Heart left ventricle (tissue), 16 donors: Measurements from ENCODE around the gene FAM149B1. TPM values are rescaled to one million over a fixed set of nuclear protein-coding genes. Genes with fewer than 3 reads are reported as not detected.

Experiments
- ATAC-seq, 4 donors: fragments of 200-7000 bp; cut with Tn5 transposase; one replicate each; pipeline ENCODE4 v1.9.1; 2020 to 2022; ENCODE audit warnings: moderate library complexity in 4 of 4, mild to moderate bottlenecking in 3 of 4, moderate number of reproducible peaks in 1 of 4
- DNase-seq, 5 donors: peaks; one replicate each; pipeline ENCODE4 v3.0.0-alpha.2; 2020
- H3K27ac ChIP-seq, 12 donors: fragments of 200-600 bp; sonication (generic) in 4 of 12; one replicate each; pipeline versions ENCODE4 v1.5.0 to v1.8.0; 2016 to 2022; ENCODE audit warnings: mild to moderate bottlenecking in 2 of 12
- H3K27me3 ChIP-seq, 9 donors: fragments of 200-600 bp; sonication (generic) in 2 of 9; one replicate each; pipeline versions ENCODE4 v1.5.1 to v1.8.0; 2016 to 2022; ENCODE audit warnings: mild to moderate bottlenecking in 3 of 9
- H3K36me3 ChIP-seq, 9 donors: fragments of 200-600 bp; sonication (generic) in 2 of 9; one replicate each; pipeline versions ENCODE4 v1.5.0 to v1.8.0; 2018 to 2022; ENCODE audit warnings: mild to moderate bottlenecking in 2 of 9
- H3K4me1 ChIP-seq, 12 donors: fragments of 200-600 bp; sonication (generic) in 4 of 12; one replicate each; pipeline versions ENCODE4 v1.5.0 to v1.8.0; 2016 to 2022; ENCODE audit warnings: mild to moderate bottlenecking in 3 of 12
- H3K4me3 ChIP-seq, 12 donors: fragments of 200-600 bp; sonication (generic) in 4 of 12; one replicate each; pipeline versions ENCODE4 v1.5.0 to v1.8.0; 2017 to 2022; ENCODE audit warnings: mild to moderate bottlenecking in 9 of 12, moderate library complexity in 4 of 12
- H3K9me3 ChIP-seq, 12 donors: fragments of 200-600 bp; sonication (generic) in 4 of 12; one replicate each; pipeline versions ENCODE4 v1.5.0 to v1.8.0; 2016 to 2022; ENCODE audit warnings: mild to moderate bottlenecking in 1 of 12
- CTCF ChIP-seq, 12 donors: fragments of 200-600 bp; sonication (generic) in 4 of 12; IDR thresholded peaks; one replicate each; pipeline versions ENCODE4 v1.5.0 to v1.8.0; 2018 to 2022; ENCODE audit warnings: antibody characterized with exemption in 12 of 12, mild to moderate bottlenecking in 5 of 12
- POLR2A ChIP-seq, 2 donors: fragments of 450-650 bp; IDR thresholded peaks; one replicate each; pipeline ENCODE4 v1.6.1; 2017; ENCODE audit warnings: antibody characterized with exemption in 2 of 2, mild to moderate bottlenecking in 2 of 2, moderate library complexity in 2 of 2
- WGBS, 4 donors: extraction: QIAGEN DNeasy Blood & Tissue Kit in 2 of 4; methylation state at CpG; one replicate each; pipeline versions ENCODE4 v1.1.5 to v1.1.7; 2013 to 2018; 5-methylcytosine and 5-hydroxymethylcytosine counted together
- intact Hi-C, 10 donors: fragments of 100-400 bp; cut with DNase I; formaldehyde crosslinking; loops; one replicate each; pipeline versions ENCODE4 v1.11.1 to v1.14.2; 2022
- polyA plus RNA-seq, 2 donors: library from polyadenylated mRNA; stranded (reverse); fragments of 200-250 nt; gene quantifications; one replicate each; pipeline ENCODE4 v1.2.3, GENCODE V29; 2013
- total RNA-seq, 9 donors: library from RNA; depleted of rRNA in 2 of 9; stranded (reverse); fragments of >200 nt in 2 of 9; fragmentation: NEBNext Ultra II Directional in 3 of 9; extraction: Animal tissue kit (Norgen Biotek cat#: 25700) in 3 of 9; gene quantifications; one replicate each; pipeline versions ENCODE4 v1.1.0 to v1.2.4, GENCODE V29; 2016 to 2023
- donor health status: ischemic (EF 13 %, LVEDD 7.1; RV severe dilation, severe dysfunction).
- donor health status: healthy with polysubstance abuse.
- donor health status: DM: no; HTN: yes; CAD: no.
- donor health status: DM: no; HTN: no; CAD: no.
- donor health status: ischemic (EF 25% LVEDD 6.9; RV normal size, moderate dysfunction).
- donor health status: ischemic (EF 25% LVEDD 5.7; RV mildly dilated, moderate dysfunction).
- donor health status: healthy.
- donor health status: DM: yes; HTN: yes; CAD: no.
- donor health status: ischemic (EF 35%, LVEDD 5.7; RV mildly dilated, moderate dysfunction).
- donor health status: nonischemic (EF 11% LVEDD 7.7; RV severe dilation, severe dysfunction).
- donor health status: DM: yes; HTN: yes; CAD: no.
- donor health status: PGD.
- donor health status: ischemic (EF 29% LVEDD 5.4; RV normal size, mild dysfunction).
- donor health status: nonischemic (EF 23%, LVEDD 6.1; RV moderate dilation, normal function).

The FAM149B1 gene
- total and polyA plus RNA-seq, 11 donors, result 7.8 to 21.8 (median 17.8) TPM

- Histone ChIP-seq H3K4me3 (no peak overlapping the region), H3K27ac (no peak overlapping the region), H3K27me3 (no peaks in the 10 kb centered on the region), H3K4me1 (no peaks in the 10 kb centered on the region), H3K36me3 (no peaks in the 10 kb centered on the region), H3K9me3 (peaks cover 0 to 11% (median 0%) of the 10 kb centered on the region in 12 donors)
- intact Hi-C loops, result loop anchor here in 1 of 10 donors (10.0 kb wide), 1 partner anchor 383 kb away; the partner anchor contains the start of gene MYOZ1
- TF ChIP-seq CTCF (IDR thresholded peaks at IDR 0.05) (no peak), POLR2A (IDR thresholded peaks at IDR 0.05) (no peak)
- WGBS, 4 donors, result 85 to 92% (median 90%) methylated on average over 9 of the region's 9 CpGs
- DNase-seq (no peak), ATAC-seq (no peak)
Observed at GRCh38 chr10:73261362-73261995, 93.6 kb downstream of the FAM149B1 start.

- H3K36me3 ChIP-seq, result no peaks in the 10 kb centered on the region
- H3K9me3 ChIP-seq, result peaks cover 0 to 11% (median 0%) of the 10 kb centered on the region in 12 donors
- no peak overlapping the region for H3K4me3 ChIP-seq
- no peak for DNase-seq
- intact Hi-C loops, result loop anchor here in 1 of 10 donors (10.0 kb wide), 1 partner anchor 383 kb away; the partner anchor contains the start of gene MYOZ1
- TF ChIP-seq POLR2A (IDR thresholded peaks at IDR 0.05) (no peak), CTCF (IDR thresholded peaks at IDR 0.05) (no peak)
- H3K27ac ChIP-seq, result no peak overlapping the region
- H3K27me3 ChIP-seq, result no peaks in the 10 kb centered on the region
- 63 to 72% (median 68%) methylated on average over 4 of the region's 4 CpGs for WGBS, 4 donors
- no peaks in the 10 kb centered on the region for H3K4me1 ChIP-seq
- ATAC-seq, result no peak
Observed at GRCh38 chr10:73262105-73262730, 94.3 kb downstream of the FAM149B1 start.

GRCh38 chr10:73262880-73263555 lies 95.1 kb downstream of the FAM149B1 start:
- no peaks in the 10 kb centered on the region for H3K36me3 ChIP-seq
- DNase-seq (no peak), ATAC-seq (no peak)
- H3K27ac ChIP-seq, result no peak overlapping the region
- 75 to 78% (median 77%) methylated on average over 5 of the region's 5 CpGs for WGBS, 4 donors
- intact Hi-C loops, result loop anchor here in 1 of 10 donors (10.0 kb wide), 1 partner anchor 382 kb away; the partner anchor contains the start of gene MYOZ1
- no peaks in the 10 kb centered on the region for H3K27me3 ChIP-seq
- no peaks in the 10 kb centered on the region for H3K4me1 ChIP-seq
- no peak for TF ChIP-seq POLR2A (IDR thresholded peaks at IDR 0.05)
- no peak for TF ChIP-seq CTCF (IDR thresholded peaks at IDR 0.05)
- H3K4me3 ChIP-seq, result no peak overlapping the region
- peaks cover 0 to 11% (median 0%) of the 10 kb centered on the region in 12 donors for H3K9me3 ChIP-seq
